Measurements from ENCODE around the gene ARHGEF25.

GRCh38 chr12:57607958-57608663, 3.1 kb upstream of the ARHGEF25 start:
- no peak for TF ChIP-seq CTCF (IDR thresholded peaks at IDR 0.05)
- TF ChIP-seq POLR2AphosphoS5 (IDR thresholded peaks at IDR 0.05) = no peak
- no peak for TF ChIP-seq POLR2A (IDR thresholded peaks at IDR 0.05)
